CD8-positive, alpha-beta memory T cell (primary cell): ENCODE results near the gene TBRG1. TPM values are rescaled to one million over a fixed set of nuclear protein-coding genes. Genes with fewer than 3 reads are reported as not detected.

Experiments
- CTCF ChIA-PET: fragments of 350-600 bp; sonication (Branson Sonifier 250); formaldehyde crosslinking; loops from one replicate; lab custom pipeline; 2021; ENCODE audit warnings: antibody characterized with exemption; lab: Charles Lee
- POLR2A ChIA-PET: fragments of 350-600 bp; sonication (Branson Sonifier 250); formaldehyde crosslinking; loops from one replicate; lab custom pipeline; 2021; ENCODE audit warnings: antibody characterized with exemption; lab: Charles Lee
- DNase-seq, 5 donors: peaks; one replicate each; pipeline versions ENCODE4 v3.0.0 to v3.0.0-alpha.2; 2020 to 2022; ENCODE audit warnings: mixed read lengths in 1 of 5
- H3K27ac ChIP-seq: one replicate; pipeline ENCODE4 v1.7.0; 2013; ENCODE audit warnings: low read depth, mild to moderate bottlenecking, low read length, moderate library complexity
- H3K27me3 ChIP-seq: 2 replicates; pipeline ENCODE4 v1.7.0; 2013; ENCODE audit warnings: low read length, mild to moderate bottlenecking; ENCODE audit not compliant: insufficient read depth, poor library complexity, severe bottlenecking
- H3K36me3 ChIP-seq: 2 replicates; pipeline ENCODE4 v1.7.0; 2013; ENCODE audit warnings: mild to moderate bottlenecking, low read length, moderate library complexity; ENCODE audit not compliant: insufficient read depth
- H3K4me1 ChIP-seq: 2 replicates; pipeline ENCODE4 v1.7.0; 2013; ENCODE audit warnings: mild to moderate bottlenecking, low read length, moderate library complexity; ENCODE audit not compliant: insufficient read depth
- H3K4me3 ChIP-seq: 2 replicates; pipeline ENCODE4 v1.7.0; 2013; ENCODE audit warnings: mild to moderate bottlenecking, low read length
- H3K9me3 ChIP-seq: 2 replicates; pipeline ENCODE4 v1.7.0; 2013; ENCODE audit warnings: mild to moderate bottlenecking, low read length
- H3K27ac Mint-ChIP-seq, 8 donors: one replicate each; pipeline ENCODE4 v1.8.0; 2020 to 2021; ENCODE audit warnings: mixed read lengths in 8 of 8, mild to moderate bottlenecking in 6 of 8, inconsistent platforms in 3 of 8, moderate library complexity in 3 of 8
- H3K27me3 Mint-ChIP-seq, 2 donors: one replicate each; pipeline ENCODE4 v1.8.0; 2020 to 2021; ENCODE audit warnings: mixed read lengths in 2 of 2, mild to moderate bottlenecking in 1 of 2, moderate library complexity in 1 of 2
- H3K36me3 Mint-ChIP-seq, 3 donors: one replicate each; pipeline ENCODE4 v1.8.0; 2020 to 2021; ENCODE audit warnings: mixed read lengths in 3 of 3, inconsistent platforms in 1 of 3, mild to moderate bottlenecking in 1 of 3
- H3K4me1 Mint-ChIP-seq, 3 donors: one replicate each; pipeline ENCODE4 v1.8.0; 2020 to 2021; ENCODE audit warnings: mixed read lengths in 3 of 3, inconsistent platforms in 1 of 3, mild to moderate bottlenecking in 1 of 3
- H3K4me3 Mint-ChIP-seq, 7 donors: one replicate each; pipeline ENCODE4 v1.8.0; 2020 to 2021; ENCODE audit warnings: mixed read lengths in 7 of 7, mild to moderate bottlenecking in 6 of 7, moderate library complexity in 4 of 7, inconsistent platforms in 2 of 7
- H3K9me3 Mint-ChIP-seq, 5 donors: one replicate each; pipeline ENCODE4 v1.8.0; 2020 to 2022; ENCODE audit warnings: mixed read lengths in 5 of 5, mild to moderate bottlenecking in 3 of 5, moderate library complexity in 2 of 5, inconsistent platforms in 1 of 5
- polyA plus RNA-seq: library from polyadenylated mRNA; unstranded; fragments of 300-500 nt; fragmentation: Illumina TruSeq; gene quantifications from one replicate; pipeline ENCODE4 v1.2.3, GENCODE V29; 2021
- total RNA-seq, 2 experiments: library from RNA; stranded (reverse); gene quantifications; one replicate each; pipeline ENCODE4 v1.2.3, GENCODE V29; 2021

The TBRG1 gene
- total and polyA plus RNA-seq, 3 experiments from 2014 or later, result 36.3 to 49.5 (median 38.4) TPM

GRCh38 chr11:124657904-124658303 lies 35.2 kb downstream of the TBRG1 start:
- no peaks in the 10 kb centered on the region for H3K36me3 ChIP-seq
- no peaks in the 10 kb centered on the region for H3K4me1 ChIP-seq
- H3K9me3 ChIP-seq, result no peaks in the 10 kb centered on the region
- Mint-ChIP-seq H3K27ac (no peak overlapping the region), H3K36me3 (peaks cover 0 to 12% (median 10%) of the 10 kb centered on the region in 3 donors), H3K9me3 (no peaks in the 10 kb centered on the region), H3K27me3 (no peaks in the 10 kb centered on the region), H3K4me1 (no peaks in the 10 kb centered on the region), H3K4me3 (no peak overlapping the region)
- H3K27ac ChIP-seq, result no peak overlapping the region
- ChIA-PET POLR2A (no interaction called here), CTCF (no interaction called here)
- DNase-seq, result no peak
- H3K4me3 ChIP-seq, result no peak overlapping the region
- H3K27me3 ChIP-seq, result no peaks in the 10 kb centered on the region

GRCh38 chr11:124658501-124658900 lies 35.8 kb downstream of the TBRG1 start:
- Mint-ChIP-seq H3K9me3 (no peaks in the 10 kb centered on the region), H3K36me3 (peaks cover 0 to 9% (median 8%) of the 10 kb centered on the region in 3 donors), H3K27ac (no peak overlapping the region), H3K4me1 (no peaks in the 10 kb centered on the region), H3K4me3 (no peak overlapping the region), H3K27me3 (no peaks in the 10 kb centered on the region)
- Histone ChIP-seq H3K27me3 (no peaks in the 10 kb centered on the region), H3K36me3 (no peaks in the 10 kb centered on the region), H3K27ac (no peak overlapping the region), H3K9me3 (no peaks in the 10 kb centered on the region), H3K4me3 (no peak overlapping the region), H3K4me1 (no peaks in the 10 kb centered on the region)
- DNase-seq, result no peak
- ChIA-PET CTCF (no interaction called here), POLR2A (no interaction called here)

DNA sequence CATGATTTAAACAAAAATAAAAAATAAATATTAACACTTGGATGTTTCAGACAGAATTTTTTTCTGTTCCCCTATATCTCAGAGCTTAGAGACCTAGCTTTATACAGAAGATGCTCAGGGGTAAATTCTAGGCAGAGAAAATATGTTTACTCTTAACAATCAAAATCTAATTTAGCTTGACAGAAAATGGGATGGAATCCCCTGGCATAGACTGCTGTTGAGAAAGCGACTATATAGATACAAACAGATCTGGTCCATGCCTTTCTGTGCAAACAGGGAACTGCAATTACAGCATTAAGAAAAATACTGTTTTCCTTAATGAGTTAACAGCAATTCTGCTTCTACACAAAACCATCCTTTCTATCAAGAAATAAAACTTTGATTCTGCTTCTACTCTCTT lies 36.3 kb downstream of the TBRG1 start:
- H3K27ac ChIP-seq, result no peak overlapping the region
- Mint-ChIP-seq H3K36me3 (peaks cover 0 to 8% (median 7%) of the 10 kb centered on the region in 3 donors), H3K9me3 (no peaks in the 10 kb centered on the region), H3K27me3 (no peaks in the 10 kb centered on the region), H3K4me1 (no peaks in the 10 kb centered on the region), H3K27ac (no peak overlapping the region), H3K4me3 (no peak overlapping the region)
- ChIA-PET POLR2A (no interaction called here), CTCF (interaction anchor here (2.4 kb wide), 1 partner anchor 15 kb away, joined by 8 read pairs; no protein-coding TSS in a partner anchor)
- no peaks in the 10 kb centered on the region for H3K27me3 ChIP-seq
- no peaks in the 10 kb centered on the region for H3K36me3 ChIP-seq
- H3K4me3 ChIP-seq, result no peak overlapping the region
- H3K9me3 ChIP-seq, result no peaks in the 10 kb centered on the region
- DNase-seq, result no peak
- H3K4me1 ChIP-seq, result no peaks in the 10 kb centered on the region

GRCh38 chr11:124661553-124661952 lies 38.9 kb downstream of the TBRG1 start:
- no peaks in the 10 kb centered on the region for H3K27me3 Mint-ChIP-seq
- POLR2A ChIA-PET, result no interaction called here

DNA sequence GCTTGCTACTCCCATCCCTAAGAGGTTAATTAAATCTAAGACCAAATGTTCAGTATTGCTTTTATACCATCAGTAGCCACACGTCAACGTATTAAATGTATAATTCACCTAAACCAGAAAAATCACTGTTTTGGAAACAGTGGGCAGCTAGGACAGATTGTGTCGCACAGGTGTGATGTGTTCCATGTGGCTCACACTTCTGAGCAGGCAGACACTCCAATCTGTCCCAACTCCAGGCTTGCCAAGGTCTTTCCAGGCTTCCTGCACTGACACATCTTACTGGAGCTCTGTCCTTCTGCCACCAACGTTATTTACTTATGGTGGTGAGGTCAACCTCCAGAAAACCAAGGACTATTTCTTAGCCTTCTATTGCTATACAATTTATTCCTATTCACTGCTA lies 39.4 kb downstream of the TBRG1 start:
- no peak overlapping the region for H3K27ac ChIP-seq
- H3K4me1 ChIP-seq, result no peaks in the 10 kb centered on the region
- Mint-ChIP-seq H3K27me3 (no peaks in the 10 kb centered on the region), H3K36me3 (peaks cover 0 to 10% (median 7%) of the 10 kb centered on the region in 3 donors), H3K9me3 (no peaks in the 10 kb centered on the region), H3K4me3 (no peak overlapping the region), H3K27ac (no peak overlapping the region), H3K4me1 (no peaks in the 10 kb centered on the region)
- no peaks in the 10 kb centered on the region for H3K36me3 ChIP-seq
- H3K4me3 ChIP-seq, result no peak overlapping the region
- ChIA-PET POLR2A (no interaction called here), CTCF (interaction anchor here (1.1 kb wide), 1 partner anchor 103 kb away, joined by 3 read pairs; no protein-coding TSS in a partner anchor)
- no peaks in the 10 kb centered on the region for H3K27me3 ChIP-seq
- DNase-seq, result no peak
- no peaks in the 10 kb centered on the region for H3K9me3 ChIP-seq

More at GRCh38 chr11:124661553-124661952, 38.9 kb downstream of the TBRG1 start:
- Histone ChIP-seq H3K36me3 (no peaks in the 10 kb centered on the region), H3K9me3 (no peaks in the 10 kb centered on the region), H3K27me3 (no peaks in the 10 kb centered on the region), H3K4me3 (no peak overlapping the region), H3K4me1 (no peaks in the 10 kb centered on the region), H3K27ac (no peak overlapping the region)
- no peaks in the 10 kb centered on the region for H3K4me1 Mint-ChIP-seq
- H3K9me3 Mint-ChIP-seq, result no peaks in the 10 kb centered on the region
- CTCF ChIA-PET, result interaction anchor here (1.1 kb wide), 1 partner anchor 103 kb away, joined by 3 read pairs; no protein-coding TSS in a partner anchor
- no peak overlapping the region for H3K27ac Mint-ChIP-seq
- DNase-seq, result no peak
- H3K36me3 Mint-ChIP-seq, result peaks cover 0 to 12% (median 7%) of the 10 kb centered on the region in 3 donors
- no peak overlapping the region for H3K4me3 Mint-ChIP-seq

- Mint-ChIP-seq H3K36me3 (peaks cover 0 to 8% (median 3%) of the 10 kb centered on the region in 3 donors), H3K4me3 (no peak overlapping the region), H3K4me1 (no peaks in the 10 kb centered on the region), H3K27ac (no peak overlapping the region), H3K27me3 (no peaks in the 10 kb centered on the region), H3K9me3 (no peaks in the 10 kb centered on the region)
- Histone ChIP-seq H3K4me1 (no peaks in the 10 kb centered on the region), H3K9me3 (no peaks in the 10 kb centered on the region), H3K27me3 (no peaks in the 10 kb centered on the region), H3K4me3 (no peak overlapping the region), H3K27ac (no peak overlapping the region), H3K36me3 (no peaks in the 10 kb centered on the region)
- no peak for DNase-seq
- CTCF ChIA-PET, result interaction anchor here (0.9 to 1.7 kb wide), 2 partner anchors 99 to 173 kb away, joined by 6 read pairs; no protein-coding TSS in a partner anchor
- POLR2A ChIA-PET, result no interaction called here
These were observed 41.2 kb downstream of the TBRG1 start for GRCh38 chr11:124663861-124664260.

- H3K9me3 ChIP-seq, result no peaks in the 10 kb centered on the region
- peaks cover 7 to 14% (median 12%) of the 10 kb centered on the region in 3 donors for H3K4me1 Mint-ChIP-seq
- DNase-seq, result no peak
- POLR2A ChIA-PET, result no interaction called here
- H3K4me1 ChIP-seq, result peaks cover 21% of the 10 kb centered on the region
- no peaks in the 10 kb centered on the region for H3K27me3 ChIP-seq
- H3K27me3 Mint-ChIP-seq, result no peaks in the 10 kb centered on the region
- H3K4me3 ChIP-seq, result no peak overlapping the region
- no peak overlapping the region for H3K27ac Mint-ChIP-seq
- H3K36me3 ChIP-seq, result no peaks in the 10 kb centered on the region
- no peaks in the 10 kb centered on the region for H3K9me3 Mint-ChIP-seq
- H3K36me3 Mint-ChIP-seq, result peaks cover 0 to 4% (median 0%) of the 10 kb centered on the region in 3 donors
- no peak overlapping the region for H3K27ac ChIP-seq
- no peak overlapping the region for H3K4me3 Mint-ChIP-seq
- CTCF ChIA-PET, result interaction anchor here (1.0 to 1.6 kb wide), 4 partner anchors 23 to 171 kb away, joined by 4 to 6 read pairs (median 5); no protein-coding TSS in a partner anchor
These were observed 44.9 kb downstream of the TBRG1 start for GRCh38 chr11:124667601-124668000.

- H3K4me1 ChIP-seq, result peaks cover 31% of the 10 kb centered on the region
- no peak overlapping the region for H3K27ac ChIP-seq
- DNase-seq, result peak; percentile 19 to 59 (median 44)
- H3K36me3 Mint-ChIP-seq, result peaks cover 0 to 4% (median 3%) of the 10 kb centered on the region in 3 donors
- H3K36me3 ChIP-seq, result no peaks in the 10 kb centered on the region
- no peaks in the 10 kb centered on the region for H3K9me3 Mint-ChIP-seq
- no peak overlapping the region for H3K4me3 Mint-ChIP-seq
- H3K4me3 ChIP-seq, result no peak overlapping the region
- H3K27me3 Mint-ChIP-seq, result peaks cover 0 to 2% of the 10 kb centered on the region in 2 donors
- ChIA-PET CTCF (interaction anchor here (0.6 to 6.0 kb wide), 22 partner anchors 9 to 207 kb away, joined by 3 to 105 read pairs (median 4); partner anchors contain the start of genes ESAM, MSANTD2, ROBO3 and VSIG2), POLR2A (interaction anchor here (0.6 to 1.1 kb wide), 3 partner anchors 94 to 251 kb away, joined by 3 to 4 read pairs (median 3); no protein-coding TSS in a partner anchor)
- no peak overlapping the region for H3K27ac Mint-ChIP-seq
- H3K9me3 ChIP-seq, result no peaks in the 10 kb centered on the region
- H3K27me3 ChIP-seq, result no peaks in the 10 kb centered on the region
- H3K4me1 Mint-ChIP-seq, result peaks cover 19 to 26% (median 24%) of the 10 kb centered on the region in 3 donors
These were observed 46.5 kb downstream of the TBRG1 start for GRCh38 chr11:124669193-124669592.
